Mucosa of descending colon (tissue), 3 donors: ENCODE measurements around the gene LRRC4B. TPM values are rescaled to one million over a fixed set of nuclear protein-coding genes. Genes with fewer than 3 reads are reported as not detected.
A peak's percentile ranks its signal among the peaks of the same experiment; 100 is the strongest.

Experiments
- ATAC-seq: fragments of 200-7000 bp; cut with Tn5 transposase; one replicate; pipeline ENCODE4 v1.9.1; 2020; ENCODE audit warnings: mild to moderate bottlenecking, moderate library complexity
- DNase-seq, 3 donors: peaks; one replicate each; pipeline ENCODE4 v3.0.0-alpha.2; 2020
- H3K36me3 ChIP-seq: fragments of 200-600 bp; one replicate; pipeline ENCODE4 v1.8.0; 2021; ENCODE audit warnings: low read depth, mild to moderate bottlenecking
- H3K4me1 ChIP-seq: fragments of 200-600 bp; one replicate; pipeline ENCODE4 v1.8.0; 2021; ENCODE audit warnings: low read depth, mild to moderate bottlenecking
- H3K4me3 ChIP-seq: fragments of 200-600 bp; one replicate; pipeline ENCODE4 v1.8.0; 2021; ENCODE audit warnings: mild to moderate bottlenecking
- H3K9me3 ChIP-seq: fragments of 200-600 bp; one replicate; pipeline ENCODE4 v1.8.0; 2021; ENCODE audit warnings: mild to moderate bottlenecking
- intact Hi-C, 2 donors: fragments of 100-400 bp; cut with DNase I in 1 of 2; cut with micrococcal nuclease in 1 of 2; formaldehyde crosslinking; loops; one replicate each; pipeline versions ENCODE4 v1.11.0 to v1.11.1; 2022; cut with DNase I, micrococcal nuclease
- total RNA-seq, 3 donors: library from RNA; stranded (reverse); fragmentation: NEBNext Ultra II Directional in 2 of 3; extraction: Animal tissue kit (Norgen Biotek cat#: 25700) in 2 of 3; gene quantifications; one replicate each; pipeline versions ENCODE4 v1.2.1 to v1.2.4, GENCODE V29; 2021 to 2023
- TF ChIP-seq, protein P1 (sequence below): fragments of 200-600 bp; IDR thresholded peaks from one replicate; pipeline ENCODE4 v1.8.0; 2022; ENCODE audit warnings: antibody characterized with exemption, mild to moderate bottlenecking
- donor health status: DM: no; HTN: no; CAD: no; lungs with moderate emphysema.
- donor health status: DM: no; HTN: no; CAD: no.
- donor health status: DM: no; HTN: yes; CAD: no.

LRRC4B gene
- total RNA-seq, 3 donors from 2014 or later: 0.52 to 4.8 (median 1.3) TPM

GRCh38 chr19:50546527-50547221 is 21.6 kb downstream of the LRRC4B start:
- H3K4me3 ChIP-seq: no peak overlapping the region
- H3K36me3 ChIP-seq: no peaks in the 10 kb centered on the region
- intact Hi-C loops: no loop called here
- no peaks in the 10 kb centered on the region for H3K4me1 ChIP-seq
- no peaks in the 10 kb centered on the region for H3K9me3 ChIP-seq
- no peak for ATAC-seq
- DNase-seq: no peak
- TF ChIP-seq, protein P1, sequence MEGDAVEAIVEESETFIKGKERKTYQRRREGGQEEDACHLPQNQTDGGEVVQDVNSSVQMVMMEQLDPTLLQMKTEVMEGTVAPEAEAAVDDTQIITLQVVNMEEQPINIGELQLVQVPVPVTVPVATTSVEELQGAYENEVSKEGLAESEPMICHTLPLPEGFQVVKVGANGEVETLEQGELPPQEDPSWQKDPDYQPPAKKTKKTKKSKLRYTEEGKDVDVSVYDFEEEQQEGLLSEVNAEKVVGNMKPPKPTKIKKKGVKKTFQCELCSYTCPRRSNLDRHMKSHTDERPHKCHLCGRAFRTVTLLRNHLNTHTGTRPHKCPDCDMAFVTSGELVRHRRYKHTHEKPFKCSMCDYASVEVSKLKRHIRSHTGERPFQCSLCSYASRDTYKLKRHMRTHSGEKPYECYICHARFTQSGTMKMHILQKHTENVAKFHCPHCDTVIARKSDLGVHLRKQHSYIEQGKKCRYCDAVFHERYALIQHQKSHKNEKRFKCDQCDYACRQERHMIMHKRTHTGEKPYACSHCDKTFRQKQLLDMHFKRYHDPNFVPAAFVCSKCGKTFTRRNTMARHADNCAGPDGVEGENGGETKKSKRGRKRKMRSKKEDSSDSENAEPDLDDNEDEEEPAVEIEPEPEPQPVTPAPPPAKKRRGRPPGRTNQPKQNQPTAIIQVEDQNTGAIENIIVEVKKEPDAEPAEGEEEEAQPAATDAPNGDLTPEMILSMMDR: no peak

GRCh38 chr19:50542943-50543342 is 25.3 kb downstream of the LRRC4B start:
- TF ChIP-seq, protein P1: no peak
- Histone ChIP-seq H3K9me3 (no peaks in the 10 kb centered on the region), H3K4me1 (no peaks in the 10 kb centered on the region), H3K36me3 (no peaks in the 10 kb centered on the region), H3K4me3 (no peak overlapping the region)
- ATAC-seq: no peak
- DNase-seq: no peak
- intact Hi-C loops: no loop called here

DNA sequence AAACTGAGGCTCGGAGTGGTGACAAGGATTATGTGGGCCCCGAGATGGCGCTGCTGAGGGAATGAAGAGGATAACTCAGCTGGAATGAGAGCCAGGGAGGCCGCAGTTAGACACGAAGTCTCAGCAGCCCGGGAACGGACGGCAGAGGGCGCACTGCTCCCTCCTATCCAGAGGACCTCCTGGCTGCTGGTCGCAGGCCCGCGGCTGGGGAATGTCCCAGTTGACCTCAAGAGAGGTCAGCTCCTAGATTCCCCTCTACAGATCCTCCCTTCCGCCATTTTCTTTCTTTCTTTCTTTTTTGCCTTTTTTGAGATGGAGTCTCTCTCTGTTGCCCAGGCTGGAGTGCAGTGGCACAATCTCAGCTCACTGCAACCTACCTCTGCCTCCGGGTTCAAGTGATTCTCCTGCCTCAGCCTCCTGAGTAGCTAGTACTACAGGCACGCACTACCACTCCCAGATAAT is 30.4 kb downstream of the LRRC4B start:
- Histone ChIP-seq H3K4me1 (no peaks in the 10 kb centered on the region), H3K9me3 (peaks cover 2% of the 10 kb centered on the region), H3K4me3 (no peak overlapping the region), H3K36me3 (no peaks in the 10 kb centered on the region)
- DNase-seq (peak; percentile 65 to 89 (median 78)), ATAC-seq (peak; percentile 92)
- intact Hi-C loops: no loop called here
- TF ChIP-seq, protein P1: peak; percentile 42

DNA sequence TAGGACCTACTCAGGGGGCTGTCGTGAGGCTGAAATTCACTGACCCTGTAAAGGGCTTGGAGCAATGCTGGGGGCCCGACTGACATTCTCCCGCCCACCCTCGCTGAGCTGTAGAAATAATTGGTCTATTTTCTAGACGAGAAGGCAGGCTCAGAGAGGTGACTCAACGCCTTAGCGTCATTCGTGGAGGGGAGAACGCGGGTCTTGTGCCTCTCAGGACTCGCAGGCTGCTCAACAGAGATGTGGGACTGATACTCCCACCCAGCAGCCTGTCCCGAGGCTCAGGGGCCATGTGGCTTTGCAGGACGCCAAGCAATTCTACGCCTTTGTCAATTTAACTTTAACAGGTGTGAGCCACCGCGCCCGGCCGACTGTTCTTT is 30.9 kb downstream of the LRRC4B start:
- Histone ChIP-seq H3K9me3 (peaks cover 6% of the 10 kb centered on the region), H3K36me3 (no peaks in the 10 kb centered on the region), H3K4me1 (no peaks in the 10 kb centered on the region), H3K4me3 (no peak overlapping the region)
- intact Hi-C loops: no loop called here
- DNase-seq (no peak), ATAC-seq (no peak)
- TF ChIP-seq, protein P1: no peak

DNA sequence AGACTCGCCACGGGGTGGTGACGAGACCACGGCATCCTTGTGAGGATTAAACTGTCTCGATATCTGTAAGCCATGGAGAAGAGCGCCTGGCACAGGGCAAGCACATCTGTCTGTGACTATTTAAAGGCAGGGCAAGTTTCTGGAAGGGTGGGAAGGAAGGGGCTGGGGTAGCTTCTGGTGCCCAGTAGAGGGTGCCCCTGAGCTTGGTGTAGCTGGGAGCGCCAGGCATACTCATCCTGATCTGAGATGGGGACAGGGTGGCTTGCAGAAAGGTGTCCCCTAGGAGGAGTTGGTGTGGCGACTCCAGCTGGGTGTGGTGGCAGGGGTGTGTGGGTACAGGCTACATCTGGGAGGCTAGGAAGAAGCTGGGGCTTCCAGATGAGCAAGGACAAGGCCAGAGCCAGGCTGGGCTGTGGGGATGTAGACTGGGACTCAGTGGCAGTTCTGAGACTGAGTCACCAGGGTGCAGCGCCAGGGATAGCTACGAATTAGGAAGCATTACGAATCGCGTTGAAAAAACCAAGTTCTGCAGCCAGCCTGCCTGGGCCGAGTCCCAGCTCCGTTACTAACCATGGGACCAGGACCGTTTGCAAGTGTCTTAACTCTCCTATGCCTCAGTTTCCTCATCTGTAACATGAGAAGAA is 31.5 kb downstream of the LRRC4B start:
- TF ChIP-seq, protein P1: no peak
- no peaks in the 10 kb centered on the region for H3K36me3 ChIP-seq
- no peak for ATAC-seq
- intact Hi-C loops: no loop called here
- H3K4me1 ChIP-seq: no peaks in the 10 kb centered on the region
- no peak for DNase-seq
- peaks cover 6% of the 10 kb centered on the region for H3K9me3 ChIP-seq
- H3K4me3 ChIP-seq: no peak overlapping the region
